ENCODE data around the gene TRAF4. TPM values are rescaled to one million over a fixed set of nuclear protein-coding genes. Genes with fewer than 3 reads are reported as not detected.
"Not testable (repeated sequence)": the region's sequence is repeated elsewhere in the genome, so short reads cannot be mapped to it uniquely, and the experiment has no call there.

The TRAF4 gene
- total RNA-seq, 1 donor from 2014 or later = 35.6 TPM

- no peak for DNase-seq
Measured at GRCh38 chr17:28729950-28730330, 13.9 kb upstream of the TRAF4 start.

GRCh38 chr17:28733346-28733745 lies 10.5 kb upstream of the TRAF4 start:
- no peak for DNase-seq

GRCh38 chr17:28734712-28735241 lies 9.0 kb upstream of the TRAF4 start:
- no peak for DNase-seq

- no peak for DNase-seq
Measured at GRCh38 chr17:28735242-28735722, 8.5 kb upstream of the TRAF4 start.

- not testable (repeated sequence) for DNase-seq
Measured at GRCh38 chr17:28735913-28736769, 7.7 kb upstream of the TRAF4 start.

GRCh38 chr17:28737316-28737715 lies 6.5 kb upstream of the TRAF4 start:
- DNase-seq = no peak

GRCh38 chr17:28737770-28738679 lies 5.8 kb upstream of the TRAF4 start:
- DNase-seq = no peak

GRCh38 chr17:28738680-28739384 lies 5.0 kb upstream of the TRAF4 start:
- no peak for DNase-seq

GRCh38 chr17:28740406-28741357 lies 3.1 kb upstream of the TRAF4 start:
- DNase-seq = no peak

GRCh38 chr17:28741358-28742349 lies 2.2 kb upstream of the TRAF4 start:
- no peak for DNase-seq

- no peak for DNase-seq
Measured at GRCh38 chr17:28744104-28744971, 527 bp downstream of the TRAF4 start.

- DNase-seq = peak; percentile 83
Measured at GRCh38 chr17:28744972-28745785, 1.4 kb downstream of the TRAF4 start.

GRCh38 chr17:28745786-28746411 lies 2.1 kb downstream of the TRAF4 start:
- no peak for DNase-seq

GRCh38 chr17:28746611-28747050 lies 2.8 kb downstream of the TRAF4 start:
- peak; percentile 50 for DNase-seq

- DNase-seq = peak; percentile 23
Measured at GRCh38 chr17:28747051-28747691, 3.4 kb downstream of the TRAF4 start.
